ENCODE data around the gene CAVIN4.

CAVIN4 gene

GRCh38 chr9:100591139-100591538 lies 13.3 kb downstream of the CAVIN4 start:
- no peak for DNase-seq

DNA sequence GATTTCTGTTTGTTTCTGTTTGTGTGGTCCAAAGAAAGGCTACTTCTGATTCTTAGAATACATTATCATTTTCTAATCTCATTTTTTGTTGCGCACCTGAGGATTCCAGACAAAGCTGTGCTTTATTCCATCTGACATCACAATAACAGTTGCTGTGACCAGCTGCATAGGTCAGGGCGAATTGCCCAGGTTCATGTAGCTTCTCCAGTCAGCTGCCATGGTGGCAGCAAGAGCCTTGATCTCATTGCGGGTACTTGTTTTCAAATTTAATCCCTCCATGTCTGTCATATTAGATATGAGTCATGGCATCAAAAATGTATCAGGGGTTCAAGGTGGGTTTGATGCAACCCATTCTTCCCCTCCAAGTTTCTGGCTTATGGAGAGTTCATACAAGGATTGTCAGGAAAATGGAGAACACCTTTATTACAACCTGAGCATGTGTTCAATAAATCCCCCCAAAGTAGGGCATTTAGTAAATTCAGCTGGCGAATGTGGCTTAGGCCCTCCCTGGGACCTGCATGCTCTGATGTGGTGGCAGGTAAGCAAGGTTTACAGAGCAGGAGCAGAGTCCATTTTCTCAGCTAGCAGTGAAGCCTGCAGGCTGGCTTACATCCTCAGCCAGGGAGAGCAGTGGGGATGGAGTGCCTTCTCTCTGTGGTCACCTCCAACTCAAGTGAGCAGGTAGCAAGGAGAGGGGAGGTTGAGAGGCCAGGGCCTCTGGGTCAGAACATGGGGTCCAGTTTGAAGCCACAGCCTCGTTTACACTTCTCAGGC lies 13.9 kb downstream of the CAVIN4 start:
- no peak for DNase-seq

- DNase-seq = no peak
Observed at GRCh38 chr9:100595391-100596199, 17.7 kb downstream of the CAVIN4 start.

DNA sequence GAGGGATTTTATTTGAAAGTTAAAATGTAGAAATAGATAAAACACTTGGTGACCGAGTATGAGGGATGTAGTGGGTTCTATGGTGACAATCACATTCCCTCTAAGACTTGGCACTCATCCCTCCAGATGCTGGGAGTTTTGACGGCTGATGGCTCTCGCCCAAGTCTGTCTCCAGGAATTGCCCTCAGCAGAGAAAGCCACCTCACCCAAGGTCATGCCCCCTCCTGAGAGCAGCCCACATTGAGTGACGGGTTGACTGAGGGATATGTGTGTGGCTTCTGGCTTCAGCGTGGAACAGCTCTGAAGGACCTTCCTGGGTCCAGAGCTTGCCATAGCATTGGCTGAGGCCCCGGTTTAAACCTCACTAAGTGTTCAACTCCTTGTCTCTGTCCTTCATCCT lies 19.4 kb downstream of the CAVIN4 start:
- no peak for DNase-seq

DNA sequence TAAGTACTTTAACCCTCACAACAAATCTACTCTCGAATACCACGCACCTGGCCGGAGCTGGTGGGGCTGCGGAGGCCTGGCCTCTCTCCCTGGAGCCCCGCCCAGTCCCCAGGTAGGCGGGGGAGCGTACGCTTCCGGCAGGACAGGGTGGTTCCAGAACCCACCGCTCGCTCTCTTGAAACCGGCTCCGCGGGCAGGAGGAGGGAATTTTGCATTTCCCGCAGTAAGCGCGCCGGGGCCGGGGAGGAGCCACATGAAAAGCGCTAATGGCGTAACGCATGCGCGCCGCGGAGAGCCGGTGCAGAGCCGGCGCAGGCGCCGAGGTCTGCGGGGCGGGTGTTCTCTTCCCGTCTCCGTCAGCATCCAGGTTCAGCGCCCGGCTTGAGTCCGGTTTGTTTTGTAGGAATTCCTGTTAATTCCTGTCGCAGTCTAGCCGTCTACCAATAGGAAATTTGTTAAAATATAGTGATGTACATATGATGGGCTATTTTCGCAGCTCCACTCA lies 20.8 kb downstream of the CAVIN4 start:
- DNase-seq = peak; percentile 68

GRCh38 chr9:100600521-100601079 lies 22.7 kb downstream of the CAVIN4 start:
- no peak for DNase-seq

- DNase-seq = no peak
Observed at GRCh38 chr9:100601216-100601615, 23.3 kb downstream of the CAVIN4 start.

GRCh38 chr9:100602342-100602801 lies 24.5 kb downstream of the CAVIN4 start:
- no peak for DNase-seq

GRCh38 chr9:100605405-100605804 lies 27.5 kb downstream of the CAVIN4 start:
- DNase-seq = no peak

- DNase-seq = no peak
Observed at GRCh38 chr9:100619194-100619593, 41.3 kb downstream of the CAVIN4 start.

GRCh38 chr9:100619665-100620064 lies 41.8 kb downstream of the CAVIN4 start:
- DNase-seq = no peak

- DNase-seq = no peak
Observed at GRCh38 chr9:100623969-100624368, 46.1 kb downstream of the CAVIN4 start.

- DNase-seq = no peak
Observed at GRCh38 chr9:100626949-100627348, 49.1 kb downstream of the CAVIN4 start.

DNA sequence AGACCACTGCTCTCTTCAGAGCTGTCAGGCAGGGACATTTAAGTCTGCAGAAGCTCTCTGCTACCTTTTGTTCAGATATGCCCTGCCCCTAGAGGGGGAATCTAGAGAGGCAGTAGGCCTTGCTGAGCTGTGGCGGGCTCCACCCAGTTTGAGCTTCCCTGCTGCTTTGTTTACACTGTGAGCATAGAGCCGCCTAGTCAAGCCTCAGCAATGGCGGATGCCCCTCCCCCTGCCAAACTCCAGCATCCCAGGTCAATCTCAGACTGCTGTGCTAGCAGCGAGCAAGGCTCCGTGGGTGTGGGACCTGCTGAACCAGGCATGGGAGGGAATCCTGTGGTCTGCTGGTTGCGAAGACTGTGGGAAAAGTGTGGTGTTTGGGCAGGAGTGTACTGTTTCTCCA lies 59.9 kb downstream of the CAVIN4 start:
- no peak for DNase-seq

All from activated effector memory CD4-positive, alpha-beta T cell treated with Interleukin-2 at 50 U/mL for 16 hours (primary cell).